K562 (cell line): Measurements from ENCODE around the gene C1RL.

Experiments used
- PHF8 ChIP-seq: fragments of 200-600 bp; sonication (generic); IDR thresholded peaks from 2 replicates; pipeline ENCODE4 v1.6.1; 2012; ENCODE audit warnings: mixed run types, mild to moderate bottlenecking, inconsistent platforms, low read length, moderate library complexity, borderline replicate concordance
- POLR2AphosphoS5 ChIP-seq: IDR thresholded peaks from 2 replicates; pipeline ENCODE4 v1.6.1; 2011; ENCODE audit warnings: mild to moderate bottlenecking, low read depth, low read length, moderate library complexity; ENCODE audit not compliant: control insufficient read depth, insufficient read depth
- ZNF124 ChIP-seq: sonication (generic); formaldehyde crosslinking; IDR thresholded peaks from 2 replicates; pipeline ENCODE4 v1.8.1; 2022; ENCODE audit warnings: missing genetic modification reagents
- ZNF274 ChIP-seq: IDR thresholded peaks from 2 replicates; pipeline ENCODE4 v1.6.1; 2011; ENCODE audit warnings: low read depth, mild to moderate bottlenecking, low read length, moderate library complexity, borderline replicate concordance
- TF ChIP-seq, protein P1 (sequence below), 2 experiments: fragments of 450-650 bp; IDR thresholded peaks; 2 replicates each; pipeline ENCODE4 v1.6.1; 2016; ENCODE audit warnings: mild to moderate bottlenecking in 2 of 2, borderline replicate concordance in 1 of 2, low read depth in 1 of 2, moderate library complexity in 1 of 2
- TF ChIP-seq, protein P2 (sequence below): sonication (generic); formaldehyde crosslinking; IDR thresholded peaks from 2 replicates; pipeline ENCODE4 v1.8.0; 2023; ENCODE audit warnings: mild to moderate bottlenecking, missing genetic modification reagents
- TF ChIP-seq, protein P3 (sequence below), 3 experiments: IDR thresholded peaks in 2 of 3; conservative IDR thresholded peaks in 1 of 3; 2 replicates each; pipeline ENCODE4 v1.5.1; 2011 to 2012; ENCODE audit warnings: low read length in 3 of 3, mild to moderate bottlenecking in 3 of 3, control low read depth in 2 of 3, improper control_type of control experiment in 1 of 3, inconsistent platforms in 1 of 3, low read depth in 1 of 3, mixed read lengths in 1 of 3, moderate library complexity in 1 of 3; ENCODE audit not compliant: insufficient read depth in 2 of 3
- TF ChIP-seq, protein P4 (sequence below): sonication (generic); formaldehyde crosslinking; IDR thresholded peaks from 2 replicates; pipeline ENCODE4 v1.9.0; 2022; ENCODE audit warnings: mild to moderate bottlenecking, missing genetic modification reagents

GRCh38 chr12:7129872-7130691, 21.1 kb upstream of the C1RL start, which contains the start of gene CLSTN3:
- TF ChIP-seq POLR2AphosphoS5 (0 out of 2 replicates have a peak, but pooled peaks have one; percentile 13), ZNF124 (CRISPR knock-in tag) (no peak), PHF8 (peak; percentile 42; the same call in 1 of the 2 replicates), ZNF274 (no peak)
- TF ChIP-seq, protein P1, sequence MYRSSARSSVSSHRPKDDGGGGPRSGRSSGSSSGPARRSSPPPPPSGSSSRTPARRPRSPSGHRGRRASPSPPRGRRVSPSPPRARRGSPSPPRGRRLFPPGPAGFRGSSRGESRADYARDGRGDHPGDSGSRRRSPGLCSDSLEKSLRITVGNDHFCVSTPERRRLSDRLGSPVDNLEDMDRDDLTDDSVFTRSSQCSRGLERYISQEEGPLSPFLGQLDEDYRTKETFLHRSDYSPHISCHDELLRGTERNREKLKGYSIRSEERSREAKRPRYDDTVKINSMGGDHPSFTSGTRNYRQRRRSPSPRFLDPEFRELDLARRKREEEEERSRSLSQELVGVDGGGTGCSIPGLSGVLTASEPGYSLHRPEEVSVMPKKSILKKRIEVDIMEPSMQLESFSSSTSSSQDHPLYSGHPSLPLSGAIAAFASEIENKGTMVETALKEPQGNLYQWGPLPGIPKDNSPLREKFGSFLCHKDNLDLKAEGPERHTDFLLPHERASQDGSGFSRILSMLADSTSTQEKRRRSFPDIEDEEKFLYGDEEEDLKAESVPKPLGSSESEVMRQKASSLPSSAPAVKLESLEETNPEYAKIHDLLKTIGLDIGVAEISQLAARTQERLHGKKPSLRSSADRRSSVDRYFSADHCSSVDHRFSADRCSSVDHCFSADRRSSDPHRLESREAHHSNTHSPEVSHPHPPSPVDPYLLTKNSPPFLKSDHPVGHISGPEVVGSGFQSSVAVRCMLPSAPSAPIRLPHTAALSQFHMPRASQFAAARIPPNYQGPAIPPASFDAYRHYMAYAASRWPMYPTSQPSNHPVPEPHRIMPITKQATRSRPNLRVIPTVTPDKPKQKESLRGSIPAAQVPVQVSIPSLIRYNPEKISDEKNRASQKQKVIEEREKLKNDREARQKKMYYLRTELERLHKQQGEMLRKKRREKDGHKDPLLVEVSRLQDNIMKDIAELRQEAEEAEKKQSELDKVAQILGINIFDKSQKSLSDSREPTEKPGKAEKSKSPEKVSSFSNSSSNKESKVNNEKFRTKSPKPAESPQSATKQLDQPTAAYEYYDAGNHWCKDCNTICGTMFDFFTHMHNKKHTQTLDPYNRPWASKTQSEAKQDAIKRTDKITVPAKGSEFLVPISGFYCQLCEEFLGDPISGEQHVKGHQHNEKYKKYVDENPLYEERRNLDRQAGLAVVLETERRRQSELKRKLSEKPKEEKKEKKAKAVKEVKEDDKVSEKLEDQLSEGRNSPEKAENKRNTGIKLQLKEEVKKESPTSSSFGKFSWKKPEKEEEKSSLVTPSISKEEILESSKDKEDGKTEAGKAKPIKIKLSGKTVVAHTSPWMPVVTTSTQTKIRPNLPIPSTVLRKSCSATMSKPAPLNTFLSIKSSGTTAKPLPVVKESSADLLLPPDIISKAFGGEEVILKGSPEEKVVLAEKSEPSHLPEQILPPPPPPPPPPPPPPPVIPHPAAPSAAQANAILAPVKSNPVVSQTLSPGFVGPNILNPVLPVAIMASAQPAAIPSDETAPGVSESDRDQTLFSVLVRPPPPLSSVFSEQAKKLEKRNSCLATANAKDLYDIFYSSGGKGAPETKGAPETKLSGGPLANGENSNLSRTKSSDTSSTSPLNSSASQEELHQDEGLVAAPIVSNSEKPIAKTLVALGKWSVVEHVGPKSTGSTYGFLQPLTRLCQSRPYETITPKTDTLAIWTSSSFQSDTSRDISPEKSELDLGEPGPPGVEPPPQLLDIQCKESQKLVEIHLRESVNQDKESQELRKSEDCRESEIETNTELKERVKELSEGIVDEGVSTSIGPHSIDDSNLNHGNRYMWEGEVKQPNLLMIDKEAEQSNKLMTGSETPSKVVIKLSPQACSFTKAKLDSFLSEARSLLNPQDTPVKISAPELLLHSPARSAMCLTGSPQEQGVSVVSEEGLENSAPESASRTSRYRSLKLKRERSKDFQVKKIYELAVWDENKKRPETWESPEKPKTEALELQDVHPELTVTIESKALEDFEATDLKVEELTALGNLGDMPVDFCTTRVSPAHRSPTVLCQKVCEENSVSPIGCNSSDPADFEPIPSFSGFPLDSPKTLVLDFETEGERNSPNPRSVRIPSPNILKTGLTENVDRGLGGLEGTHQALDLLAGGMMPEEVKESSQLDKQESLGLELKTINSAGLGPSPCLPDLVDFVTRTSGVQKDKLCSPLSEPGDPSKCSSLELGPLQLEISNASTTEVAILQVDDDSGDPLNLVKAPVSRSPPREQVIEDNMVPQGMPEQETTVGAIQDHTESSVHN (IDR thresholded peaks at IDR 0.05; ENCODE audit: borderline replicate concordance in 1 of 2, low read depth in 1 of 2), result no peak
- TF ChIP-seq, protein P2, sequence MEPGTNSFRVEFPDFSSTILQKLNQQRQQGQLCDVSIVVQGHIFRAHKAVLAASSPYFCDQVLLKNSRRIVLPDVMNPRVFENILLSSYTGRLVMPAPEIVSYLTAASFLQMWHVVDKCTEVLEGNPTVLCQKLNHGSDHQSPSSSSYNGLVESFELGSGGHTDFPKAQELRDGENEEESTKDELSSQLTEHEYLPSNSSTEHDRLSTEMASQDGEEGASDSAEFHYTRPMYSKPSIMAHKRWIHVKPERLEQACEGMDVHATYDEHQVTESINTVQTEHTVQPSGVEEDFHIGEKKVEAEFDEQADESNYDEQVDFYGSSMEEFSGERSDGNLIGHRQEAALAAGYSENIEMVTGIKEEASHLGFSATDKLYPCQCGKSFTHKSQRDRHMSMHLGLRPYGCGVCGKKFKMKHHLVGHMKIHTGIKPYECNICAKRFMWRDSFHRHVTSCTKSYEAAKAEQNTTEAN (CRISPR knock-in tag), result no peak
- TF ChIP-seq, protein P3, sequence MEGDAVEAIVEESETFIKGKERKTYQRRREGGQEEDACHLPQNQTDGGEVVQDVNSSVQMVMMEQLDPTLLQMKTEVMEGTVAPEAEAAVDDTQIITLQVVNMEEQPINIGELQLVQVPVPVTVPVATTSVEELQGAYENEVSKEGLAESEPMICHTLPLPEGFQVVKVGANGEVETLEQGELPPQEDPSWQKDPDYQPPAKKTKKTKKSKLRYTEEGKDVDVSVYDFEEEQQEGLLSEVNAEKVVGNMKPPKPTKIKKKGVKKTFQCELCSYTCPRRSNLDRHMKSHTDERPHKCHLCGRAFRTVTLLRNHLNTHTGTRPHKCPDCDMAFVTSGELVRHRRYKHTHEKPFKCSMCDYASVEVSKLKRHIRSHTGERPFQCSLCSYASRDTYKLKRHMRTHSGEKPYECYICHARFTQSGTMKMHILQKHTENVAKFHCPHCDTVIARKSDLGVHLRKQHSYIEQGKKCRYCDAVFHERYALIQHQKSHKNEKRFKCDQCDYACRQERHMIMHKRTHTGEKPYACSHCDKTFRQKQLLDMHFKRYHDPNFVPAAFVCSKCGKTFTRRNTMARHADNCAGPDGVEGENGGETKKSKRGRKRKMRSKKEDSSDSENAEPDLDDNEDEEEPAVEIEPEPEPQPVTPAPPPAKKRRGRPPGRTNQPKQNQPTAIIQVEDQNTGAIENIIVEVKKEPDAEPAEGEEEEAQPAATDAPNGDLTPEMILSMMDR (IDR thresholded peaks at IDR 0.05 in 2 of 3, conservative IDR thresholded peaks at IDR 0.05 in 1 of 3; ENCODE audit: insufficient read depth in 2 of 3, low read depth in 1 of 3, low read length in 3 of 3), result no peak
- TF ChIP-seq, protein P4, sequence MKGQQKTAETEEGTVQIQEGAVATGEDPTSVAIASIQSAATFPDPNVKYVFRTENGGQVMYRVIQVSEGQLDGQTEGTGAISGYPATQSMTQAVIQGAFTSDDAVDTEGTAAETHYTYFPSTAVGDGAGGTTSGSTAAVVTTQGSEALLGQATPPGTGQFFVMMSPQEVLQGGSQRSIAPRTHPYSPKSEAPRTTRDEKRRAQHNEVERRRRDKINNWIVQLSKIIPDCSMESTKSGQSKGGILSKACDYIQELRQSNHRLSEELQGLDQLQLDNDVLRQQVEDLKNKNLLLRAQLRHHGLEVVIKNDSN (CRISPR knock-in tag), result no peak
